ENCODE results near the gene DNAH17.

DNA sequence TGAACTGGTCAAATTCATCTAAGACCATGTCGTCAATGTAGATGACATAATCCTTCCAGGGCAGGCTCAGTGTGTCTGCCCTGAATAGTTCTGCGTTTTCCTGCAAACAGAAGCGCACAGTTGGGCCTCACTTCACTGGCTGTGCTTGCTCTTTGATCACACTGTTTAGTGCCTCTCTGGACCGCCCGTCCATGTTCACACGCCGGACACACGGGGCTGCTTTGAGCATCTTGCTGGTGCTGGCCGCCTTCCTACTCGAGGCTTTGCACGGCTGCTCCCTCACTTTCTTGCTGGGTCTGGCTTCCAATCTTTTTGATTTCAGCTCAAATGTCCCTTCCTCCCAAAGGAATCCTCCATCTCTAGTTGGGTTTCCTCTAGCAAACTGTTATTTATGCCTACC is 37.4 kb downstream of the DNAH17 start:
- TF ChIP-seq POLR2AphosphoS5 (IDR thresholded peaks at IDR 0.05; ENCODE audit: low read depth, low read length), result no peak
- peak; percentile 18; the same call in 1 of the 2 replicates for TF ChIP-seq ZNF768 (CRISPR knock-in tag; IDR thresholded peaks at IDR 0.05)
- TF ChIP-seq NR2F6 (IDR thresholded peaks at IDR 0.05), result no peak
- no peak for TF ChIP-seq NR2F6 (CRISPR knock-in tag; IDR thresholded peaks at IDR 0.05)
- TF ChIP-seq KDM4B (CRISPR knock-in tag; IDR thresholded peaks at IDR 0.05), result no peak
- TF ChIP-seq SCMH1 (CRISPR knock-in tag; IDR thresholded peaks at IDR 0.05; ENCODE audit: borderline replicate concordance), result no peak
- TF ChIP-seq, protein P1, sequence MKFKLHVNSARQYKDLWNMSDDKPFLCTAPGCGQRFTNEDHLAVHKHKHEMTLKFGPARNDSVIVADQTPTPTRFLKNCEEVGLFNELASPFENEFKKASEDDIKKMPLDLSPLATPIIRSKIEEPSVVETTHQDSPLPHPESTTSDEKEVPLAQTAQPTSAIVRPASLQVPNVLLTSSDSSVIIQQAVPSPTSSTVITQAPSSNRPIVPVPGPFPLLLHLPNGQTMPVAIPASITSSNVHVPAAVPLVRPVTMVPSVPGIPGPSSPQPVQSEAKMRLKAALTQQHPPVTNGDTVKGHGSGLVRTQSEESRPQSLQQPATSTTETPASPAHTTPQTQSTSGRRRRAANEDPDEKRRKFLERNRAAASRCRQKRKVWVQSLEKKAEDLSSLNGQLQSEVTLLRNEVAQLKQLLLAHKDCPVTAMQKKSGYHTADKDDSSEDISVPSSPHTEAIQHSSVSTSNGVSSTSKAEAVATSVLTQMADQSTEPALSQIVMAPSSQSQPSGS (CRISPR knock-in tag; IDR thresholded peaks at IDR 0.05), result no peak
- TF ChIP-seq, protein P2, sequence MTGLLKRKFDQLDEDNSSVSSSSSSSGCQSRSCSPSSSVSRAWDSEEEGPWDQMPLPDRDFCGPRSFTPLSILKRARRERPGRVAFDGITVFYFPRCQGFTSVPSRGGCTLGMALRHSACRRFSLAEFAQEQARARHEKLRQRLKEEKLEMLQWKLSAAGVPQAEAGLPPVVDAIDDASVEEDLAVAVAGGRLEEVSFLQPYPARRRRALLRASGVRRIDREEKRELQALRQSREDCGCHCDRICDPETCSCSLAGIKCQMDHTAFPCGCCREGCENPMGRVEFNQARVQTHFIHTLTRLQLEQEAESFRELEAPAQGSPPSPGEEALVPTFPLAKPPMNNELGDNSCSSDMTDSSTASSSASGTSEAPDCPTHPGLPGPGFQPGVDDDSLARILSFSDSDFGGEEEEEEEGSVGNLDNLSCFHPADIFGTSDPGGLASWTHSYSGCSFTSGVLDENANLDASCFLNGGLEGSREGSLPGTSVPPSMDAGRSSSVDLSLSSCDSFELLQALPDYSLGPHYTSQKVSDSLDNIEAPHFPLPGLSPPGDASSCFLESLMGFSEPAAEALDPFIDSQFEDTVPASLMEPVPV (CRISPR knock-in tag; IDR thresholded peaks at IDR 0.05), result no peak
- TF ChIP-seq EP300 (IDR thresholded peaks at IDR 0.05; ENCODE audit: low read depth in 2 of 2, low read length in 2 of 2), result no peak
- TF ChIP-seq EP300 (CRISPR knock-in tag; IDR thresholded peaks at IDR 0.05; ENCODE audit: borderline replicate concordance), result no peak
- TF ChIP-seq, protein P3, sequence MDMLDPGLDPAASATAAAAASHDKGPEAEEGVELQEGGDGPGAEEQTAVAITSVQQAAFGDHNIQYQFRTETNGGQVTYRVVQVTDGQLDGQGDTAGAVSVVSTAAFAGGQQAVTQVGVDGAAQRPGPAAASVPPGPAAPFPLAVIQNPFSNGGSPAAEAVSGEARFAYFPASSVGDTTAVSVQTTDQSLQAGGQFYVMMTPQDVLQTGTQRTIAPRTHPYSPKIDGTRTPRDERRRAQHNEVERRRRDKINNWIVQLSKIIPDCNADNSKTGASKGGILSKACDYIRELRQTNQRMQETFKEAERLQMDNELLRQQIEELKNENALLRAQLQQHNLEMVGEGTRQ (IDR thresholded peaks at IDR 0.05; ENCODE audit: low read depth, low read length), result no peak
- TF ChIP-seq, protein P3 (CRISPR knock-in tag; IDR thresholded peaks at IDR 0.05; ENCODE audit: borderline replicate concordance), result no peak

Data from HepG2 (cell line).